ENCODE results near the gene PDLIM1.

The PDLIM1 gene

DNA sequence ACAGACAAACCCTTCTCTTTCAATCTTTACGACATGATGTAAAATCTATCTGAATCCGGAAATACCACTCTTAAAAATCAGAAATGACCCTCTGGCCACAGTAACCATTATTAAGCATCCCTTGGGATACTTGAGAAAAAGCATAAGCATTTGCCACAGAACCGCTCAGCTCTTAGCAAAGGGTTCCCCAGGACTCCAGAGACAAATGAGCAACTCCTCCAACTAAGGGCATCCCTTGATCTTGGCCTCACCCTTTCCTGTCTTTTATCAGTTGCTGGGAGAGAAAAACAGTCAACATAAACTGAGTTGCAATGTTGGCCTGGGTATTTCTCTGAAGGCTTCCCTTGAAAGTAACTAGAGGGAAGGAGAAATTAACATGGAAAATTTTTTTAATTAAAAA, 3.5 kb downstream of the PDLIM1 start:
- no peak for DNase-seq

DNA sequence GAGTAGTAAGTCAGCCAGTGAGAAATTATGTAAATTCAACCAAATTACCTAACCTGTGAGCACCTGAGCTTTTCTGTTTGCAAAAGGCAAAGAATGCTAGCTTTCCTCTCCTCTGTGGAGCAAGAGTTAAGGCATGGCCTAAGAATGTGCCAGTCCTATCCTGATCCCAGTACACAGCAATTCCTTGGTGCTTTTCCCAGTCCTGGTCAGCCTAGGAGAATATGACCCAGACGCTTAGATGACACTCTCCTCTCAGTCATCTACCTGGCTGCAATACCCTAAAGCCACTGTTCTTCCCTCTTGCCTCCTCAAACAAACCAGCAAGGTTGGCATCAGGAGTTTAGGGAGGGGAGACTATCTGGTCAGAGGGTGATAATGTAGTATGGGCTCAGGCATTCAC, 4.1 kb downstream of the PDLIM1 start:
- DNase-seq = no peak

DNA sequence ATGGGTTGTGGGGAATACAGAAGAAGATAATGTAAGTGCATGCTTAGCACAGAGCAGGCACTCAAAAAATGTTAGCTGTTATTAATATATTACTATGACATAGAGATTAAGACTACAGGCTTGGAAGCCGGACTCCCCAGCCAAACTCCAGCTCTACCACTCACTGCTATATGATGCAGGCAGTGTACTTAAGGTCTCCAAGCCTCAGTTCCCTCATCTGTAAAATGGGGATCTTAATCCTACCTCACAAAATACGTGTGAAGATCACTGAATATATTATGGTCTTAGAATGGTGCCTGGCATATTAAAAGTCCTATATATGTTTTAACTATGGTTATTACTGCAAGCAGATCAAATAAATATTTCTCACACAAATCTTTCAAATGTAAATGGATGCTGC, 5.2 kb downstream of the PDLIM1 start:
- DNase-seq = no peak

DNA sequence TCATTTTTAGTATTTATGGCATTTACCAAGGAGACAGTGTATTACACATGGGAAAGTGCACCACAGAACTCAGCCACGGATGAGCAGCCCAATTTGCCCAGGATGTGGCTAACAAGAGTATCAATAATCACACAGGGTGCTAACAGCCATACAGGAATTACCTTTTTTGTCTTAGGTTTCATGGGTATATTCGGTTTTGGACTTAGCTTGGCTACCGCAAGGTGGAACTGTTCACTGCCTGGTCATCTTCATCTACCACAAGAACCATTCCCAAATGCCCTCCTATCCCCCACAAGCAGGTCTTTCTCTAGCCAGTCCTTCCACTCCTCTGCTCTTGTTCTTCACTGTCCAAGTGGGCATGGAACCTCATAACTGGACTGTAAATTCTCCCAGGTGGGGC, 6.0 kb downstream of the PDLIM1 start:
- DNase-seq = no peak

DNA sequence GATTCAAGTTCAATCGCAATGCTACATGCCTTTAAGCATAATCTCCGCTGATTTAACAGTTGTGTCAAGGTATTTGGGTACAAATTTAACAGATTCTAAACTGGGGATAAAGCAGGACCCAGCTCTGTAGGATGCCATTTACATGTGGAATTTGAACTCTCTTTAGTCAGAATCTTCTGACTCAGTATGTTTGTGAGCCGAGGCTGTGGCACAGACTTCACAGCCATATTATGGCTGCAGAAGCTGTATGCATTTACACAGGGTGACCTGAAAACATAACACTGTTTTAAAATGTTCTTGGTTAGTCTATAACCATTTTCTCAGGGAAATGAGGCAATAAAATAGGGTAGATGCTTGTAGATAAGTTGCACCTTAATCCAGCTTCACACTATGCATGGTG, 8.7 kb downstream of the PDLIM1 start:
- no peak for DNase-seq

DNA sequence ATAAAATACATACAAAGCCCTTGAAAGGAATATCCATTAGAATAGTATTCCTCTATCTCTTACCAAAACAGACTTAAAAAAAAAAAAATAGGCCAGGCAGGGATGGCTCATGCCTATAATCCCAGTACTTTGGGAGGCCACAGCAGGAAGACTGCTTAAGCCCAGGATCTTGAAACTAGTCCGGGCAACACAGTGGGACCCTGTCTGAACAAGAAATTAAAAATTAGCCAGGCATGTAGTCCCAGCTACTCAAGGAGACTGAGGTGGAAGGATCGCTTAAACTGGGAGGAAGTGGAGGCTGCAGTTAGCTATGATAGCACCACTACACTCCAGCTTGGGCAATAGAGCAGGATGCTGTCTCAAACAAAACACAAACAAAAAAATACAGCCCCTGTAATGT, 9.6 kb downstream of the PDLIM1 start:
- no peak for DNase-seq

DNA sequence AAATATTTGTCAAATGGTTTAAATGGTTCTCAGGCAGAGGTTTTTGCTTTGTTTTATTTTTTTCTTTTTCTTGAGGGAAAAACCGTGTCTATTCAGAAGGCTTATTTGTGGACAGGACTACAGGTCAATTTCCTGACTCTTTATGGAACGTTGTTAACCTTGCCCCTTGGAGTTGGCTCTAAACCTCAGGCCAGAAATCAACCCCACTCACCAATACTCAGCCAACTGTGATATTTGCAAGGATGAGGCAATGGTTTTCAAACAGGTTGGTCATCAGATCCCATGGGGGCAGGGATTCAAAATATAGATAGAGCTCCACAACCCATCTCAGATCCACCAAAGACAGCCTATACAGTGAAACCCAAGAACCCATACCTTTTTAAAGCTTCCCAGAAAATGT, 10.2 kb downstream of the PDLIM1 start:
- no peak for DNase-seq

DNA sequence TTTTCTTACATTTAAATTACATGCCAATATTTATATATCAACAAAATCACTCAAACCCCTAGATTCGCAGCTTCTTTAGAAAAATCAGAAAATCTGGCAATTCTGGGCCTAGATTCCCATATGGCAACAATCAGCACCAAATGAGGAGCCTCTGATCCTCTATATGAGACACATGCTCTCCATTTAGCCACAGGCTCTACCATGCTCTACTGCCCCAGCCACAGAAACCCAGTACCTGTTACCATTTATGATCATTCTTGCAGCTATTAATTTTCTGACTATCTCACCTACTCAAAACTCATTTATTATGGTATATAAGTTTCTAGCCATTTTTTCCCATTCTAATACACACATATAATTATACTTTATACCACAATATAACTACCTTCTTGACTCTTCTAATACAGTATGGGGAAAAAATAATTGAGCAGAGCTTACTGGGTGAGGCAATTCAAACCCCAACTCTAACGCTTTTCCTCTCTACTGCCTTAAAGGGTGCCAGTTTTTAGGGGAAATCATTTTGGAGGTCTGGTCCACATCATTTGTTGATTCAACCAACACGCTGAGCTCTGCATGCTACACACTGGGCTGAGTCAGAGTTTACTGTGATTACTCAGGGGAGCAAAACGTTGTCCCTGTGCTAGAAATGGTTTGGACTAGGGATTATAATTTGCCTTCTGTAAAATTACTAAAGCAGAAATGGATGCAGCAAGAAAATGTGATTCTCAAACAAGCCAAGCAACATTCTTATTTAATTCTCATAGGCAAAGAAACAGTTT, 11.6 kb downstream of the PDLIM1 start:
- DNase-seq = no peak

DNA sequence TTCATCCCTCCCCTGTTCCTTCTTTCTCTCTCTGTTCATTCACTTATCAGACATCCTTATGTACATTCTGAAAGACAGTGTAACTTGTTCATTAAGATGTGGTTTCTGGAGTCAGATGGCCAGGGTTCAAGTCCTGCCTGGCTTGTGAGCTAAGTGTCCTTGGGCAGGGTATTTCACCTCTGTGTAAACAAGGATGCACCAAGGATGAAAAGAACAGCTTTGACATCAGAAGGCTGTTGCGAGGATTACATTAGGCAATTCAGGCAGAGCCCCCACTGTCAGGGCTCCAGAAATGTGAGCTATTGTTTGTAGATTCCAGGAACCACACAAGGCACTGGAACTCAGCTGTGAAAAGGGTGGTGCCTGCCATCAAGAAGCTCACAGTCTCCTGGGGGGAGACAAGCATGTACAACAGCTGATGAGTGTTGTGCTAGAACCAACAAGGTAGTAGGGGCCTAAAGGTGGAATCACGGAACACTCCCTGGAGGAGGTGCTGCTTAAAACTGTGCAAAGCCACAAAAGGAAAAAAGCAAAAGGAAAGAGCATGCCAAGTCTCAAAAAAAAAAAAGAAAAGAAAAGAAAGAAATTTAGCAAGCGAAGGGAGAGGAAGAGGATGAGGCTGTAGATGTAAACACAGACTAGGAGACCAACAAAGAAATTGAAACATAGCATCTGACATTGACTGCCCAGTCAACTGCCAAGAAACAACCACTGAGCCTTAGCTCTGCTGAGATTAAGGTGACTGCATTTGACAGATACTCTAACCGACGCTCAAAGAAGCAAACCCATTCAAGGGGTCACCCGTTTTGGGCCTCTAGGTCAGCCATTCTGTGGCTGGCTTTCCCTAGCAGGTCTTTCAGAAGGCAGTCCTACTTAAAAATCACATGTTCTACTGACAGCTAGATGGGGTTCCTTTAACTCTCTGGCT, 12.5 kb downstream of the PDLIM1 start:
- no peak for DNase-seq

DNA sequence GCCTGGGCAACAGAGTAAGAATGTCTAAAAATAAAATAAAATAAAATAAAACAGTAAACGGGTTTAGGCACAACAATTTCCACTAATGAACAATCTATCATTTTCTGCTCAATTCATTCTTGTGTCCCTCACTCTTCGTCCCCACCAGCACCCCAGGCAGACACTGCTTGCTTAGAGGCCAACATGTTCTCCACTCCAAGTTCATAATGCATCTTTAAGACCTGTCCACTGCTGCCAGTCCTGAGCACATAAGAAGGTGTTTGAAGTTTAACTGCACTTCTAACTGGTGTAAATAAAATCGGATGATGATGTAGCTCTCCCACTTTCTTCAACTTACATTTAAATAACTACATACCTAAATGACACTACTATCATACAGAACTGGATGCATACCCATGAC, 13.2 kb downstream of the PDLIM1 start:
- no peak for DNase-seq

DNA sequence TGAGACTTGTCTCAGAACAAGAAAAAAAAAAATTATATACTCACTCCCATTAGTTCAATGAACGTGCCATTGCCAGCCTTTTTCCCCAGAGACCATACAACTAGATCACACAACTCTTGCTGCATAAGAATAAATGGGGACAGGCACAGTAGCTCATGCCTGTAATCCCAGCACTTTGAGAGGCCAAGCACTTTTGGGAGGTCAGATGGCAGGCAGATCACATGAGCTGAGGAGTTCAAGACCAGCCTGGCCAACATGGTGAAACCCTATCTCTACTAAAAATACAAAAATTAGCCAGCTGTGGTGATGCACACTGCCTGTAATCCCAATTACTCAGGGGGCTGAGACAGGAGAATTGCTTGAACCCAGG, 13.6 kb downstream of the PDLIM1 start:
- DNase-seq = no peak

DNA sequence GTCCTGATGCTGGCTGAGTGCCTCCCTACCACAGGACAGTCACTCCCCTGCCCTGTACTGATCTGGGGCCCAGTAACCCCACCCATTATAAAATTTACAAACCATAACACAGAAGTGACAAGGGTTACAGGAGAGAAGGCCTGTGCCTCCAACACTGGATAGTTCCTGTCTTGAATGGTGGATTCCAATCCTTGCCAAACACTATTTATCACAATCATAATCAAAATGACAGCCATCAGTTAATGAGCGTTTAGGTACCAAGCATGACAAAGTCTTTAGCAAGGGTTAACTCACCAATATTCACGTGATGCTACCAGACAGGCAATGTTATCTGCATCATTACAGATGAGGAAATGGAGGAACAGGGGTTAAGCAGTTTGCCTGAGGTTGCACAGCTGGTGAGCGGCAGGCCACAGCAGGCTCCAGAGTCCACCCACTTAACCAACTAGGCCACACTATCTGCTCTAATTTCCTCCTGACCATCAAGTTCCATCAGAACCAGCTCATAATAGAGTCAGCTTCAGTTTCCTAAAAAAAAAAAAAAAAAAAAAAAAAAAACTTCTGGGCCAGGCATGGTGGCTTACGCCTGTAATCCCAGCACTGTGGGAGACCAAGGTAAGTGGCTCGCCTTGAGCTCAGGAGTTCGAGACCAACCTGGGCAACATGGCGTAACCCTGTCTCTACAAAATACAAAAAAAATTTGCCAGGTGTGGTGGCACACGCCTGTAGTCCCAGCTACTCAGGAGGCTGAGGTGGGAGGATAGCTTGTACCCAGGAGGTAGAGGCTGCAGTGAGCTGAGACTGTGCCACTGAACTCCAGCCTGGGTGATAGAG, 14.2 kb downstream of the PDLIM1 start:
- no peak for DNase-seq

DNA sequence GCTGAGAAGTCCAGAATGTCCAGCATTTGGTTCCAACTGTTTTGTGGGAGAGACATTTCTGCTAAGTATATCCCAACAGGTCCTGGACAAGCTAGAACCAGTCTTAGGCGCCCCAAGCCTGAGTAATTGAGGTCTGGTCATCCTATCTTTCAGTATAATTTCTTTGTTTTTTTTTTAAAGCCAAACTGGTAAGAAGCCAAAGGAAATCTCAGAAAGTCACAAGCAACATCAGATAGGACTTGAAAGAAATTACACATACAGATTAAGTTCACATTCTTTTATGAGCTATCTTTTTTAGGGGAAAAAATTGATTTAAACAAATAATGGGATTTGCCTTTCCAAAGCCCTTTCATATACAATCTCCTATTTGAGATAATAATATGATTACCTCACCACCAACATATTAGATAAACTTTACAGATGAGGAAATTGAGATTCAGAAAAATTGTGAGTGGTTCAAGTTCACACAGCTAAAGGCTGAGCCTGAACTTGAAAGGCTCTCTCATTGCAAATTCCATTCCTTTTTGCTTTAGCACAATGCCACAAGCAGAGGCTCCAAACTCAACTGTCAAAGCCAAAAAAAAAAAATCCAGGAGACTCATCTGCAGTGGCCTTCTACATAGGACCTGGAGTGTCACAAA, 15.0 kb downstream of the PDLIM1 start:
- DNase-seq = no peak

DNA sequence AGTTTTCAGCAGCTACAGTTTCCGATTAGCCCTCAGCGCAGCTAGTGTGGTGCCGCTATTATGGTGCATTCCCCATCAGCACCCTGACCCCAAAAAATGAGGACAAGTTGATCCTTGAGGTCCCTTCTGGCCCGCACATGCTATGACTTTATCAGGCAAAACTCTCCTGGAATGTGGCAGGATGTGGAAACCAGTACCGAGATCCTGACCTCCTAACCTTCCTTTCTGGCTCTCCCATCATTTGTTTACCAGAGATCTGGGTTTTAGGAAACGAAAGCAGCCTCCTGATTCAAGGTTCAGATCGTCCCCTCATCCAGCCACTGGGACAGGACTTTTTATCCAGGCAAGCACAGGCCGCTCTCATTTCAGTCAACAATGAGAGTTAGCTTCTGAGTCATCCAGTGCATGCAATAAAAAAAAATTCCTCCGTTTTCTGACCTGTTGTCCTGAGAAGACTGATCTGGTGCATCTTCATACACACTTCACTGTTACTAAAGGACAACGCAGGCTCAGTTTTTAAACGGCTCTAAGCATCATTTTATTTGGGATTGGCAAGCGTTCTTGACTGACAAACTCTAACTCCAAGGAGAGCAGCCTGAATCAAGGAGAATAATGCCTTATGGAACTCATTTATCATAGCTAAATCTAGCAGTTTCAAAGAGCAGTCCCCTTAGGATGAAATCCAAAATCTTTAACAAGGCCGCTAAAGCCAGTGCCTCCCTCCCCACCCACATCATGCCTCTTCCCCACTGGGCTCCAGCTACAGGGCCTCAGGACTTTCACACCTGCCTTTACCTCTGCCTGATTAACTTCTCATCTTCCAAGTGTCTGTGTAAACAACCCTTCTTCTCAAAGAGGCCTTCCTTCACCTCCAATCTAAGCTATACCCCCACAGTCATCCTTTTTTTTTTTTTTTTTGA, 17.1 kb downstream of the PDLIM1 start:
- DNase-seq = no peak

DNA sequence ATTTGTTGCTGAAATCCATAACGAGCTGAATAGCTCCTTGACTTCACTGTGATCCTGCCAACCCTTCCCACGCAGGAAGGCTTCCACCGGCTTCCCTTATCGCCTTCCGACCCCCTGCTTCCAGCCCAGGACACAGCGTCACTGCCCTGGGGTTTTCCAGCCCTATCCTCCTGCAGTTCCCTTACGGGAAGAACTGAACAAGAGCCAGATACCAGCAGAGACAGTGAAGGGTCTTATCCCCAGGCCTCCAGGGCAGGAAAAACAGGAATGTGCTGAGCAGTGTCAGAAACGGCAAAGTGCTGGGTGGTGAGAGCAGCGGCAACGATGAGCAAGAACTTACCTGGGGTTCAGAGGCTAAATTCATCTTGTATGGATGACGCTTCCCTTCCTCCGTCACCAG, 22.4 kb downstream of the PDLIM1 start:
- DNase-seq = no peak

DNA sequence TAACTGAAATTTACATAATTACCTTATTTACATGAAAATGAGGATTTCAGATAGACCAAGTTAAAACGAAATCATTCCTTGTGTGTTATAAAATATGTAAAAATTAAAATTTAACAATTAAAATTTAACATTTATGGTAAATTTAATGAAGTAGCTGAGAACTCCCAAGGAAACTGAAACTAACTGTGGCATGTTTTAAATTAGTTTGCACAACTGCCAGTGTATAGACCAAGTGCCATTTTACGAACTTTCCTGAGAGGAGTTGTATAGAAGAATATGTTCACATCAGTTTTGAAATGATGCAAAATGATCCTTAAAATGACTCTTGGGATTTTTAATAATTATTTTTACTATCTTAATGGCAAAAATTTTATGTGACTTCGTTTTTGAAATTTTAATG, 23.6 kb downstream of the PDLIM1 start:
- DNase-seq = no peak

DNA sequence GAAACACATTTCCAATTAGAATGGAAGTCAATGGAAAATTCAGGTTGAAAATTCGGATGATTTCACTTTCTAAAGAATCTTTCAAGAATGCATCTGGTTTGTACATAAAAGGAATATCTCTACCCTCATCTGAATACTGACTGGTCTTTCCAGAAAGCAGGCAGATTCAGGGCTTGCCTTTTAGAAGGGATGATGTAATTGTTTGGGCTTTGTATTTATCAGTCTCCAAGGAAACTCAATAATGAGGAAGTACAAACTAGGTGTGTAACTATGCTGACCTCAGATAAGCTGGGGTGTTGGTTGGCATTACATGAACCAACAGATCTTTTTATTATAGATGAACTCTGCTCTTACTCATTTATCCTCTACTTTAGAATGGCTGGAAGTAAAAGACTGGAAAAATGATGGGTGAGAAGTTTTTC, 24.1 kb downstream of the PDLIM1 start:
- no peak for DNase-seq

DNA sequence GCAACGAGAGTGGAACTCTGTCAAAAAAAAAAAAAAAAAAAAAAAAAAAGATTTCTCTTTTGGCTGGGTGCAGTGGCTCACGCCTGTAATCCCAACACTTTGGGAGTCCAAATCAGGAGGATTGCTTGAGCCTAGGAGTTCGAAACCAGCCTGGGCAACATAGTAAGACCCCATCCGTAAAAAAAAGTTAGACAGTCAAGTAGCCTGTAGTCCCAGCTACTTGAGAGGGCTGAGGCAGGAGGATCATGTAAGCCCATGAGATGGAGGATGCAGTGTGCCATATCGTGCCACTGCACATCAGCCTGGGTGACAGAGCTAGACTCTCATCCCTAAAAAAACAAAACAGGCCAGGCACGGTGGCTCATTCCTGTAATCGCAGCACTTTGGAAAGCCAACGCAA, 25.2 kb downstream of the PDLIM1 start:
- DNase-seq = no peak

DNA sequence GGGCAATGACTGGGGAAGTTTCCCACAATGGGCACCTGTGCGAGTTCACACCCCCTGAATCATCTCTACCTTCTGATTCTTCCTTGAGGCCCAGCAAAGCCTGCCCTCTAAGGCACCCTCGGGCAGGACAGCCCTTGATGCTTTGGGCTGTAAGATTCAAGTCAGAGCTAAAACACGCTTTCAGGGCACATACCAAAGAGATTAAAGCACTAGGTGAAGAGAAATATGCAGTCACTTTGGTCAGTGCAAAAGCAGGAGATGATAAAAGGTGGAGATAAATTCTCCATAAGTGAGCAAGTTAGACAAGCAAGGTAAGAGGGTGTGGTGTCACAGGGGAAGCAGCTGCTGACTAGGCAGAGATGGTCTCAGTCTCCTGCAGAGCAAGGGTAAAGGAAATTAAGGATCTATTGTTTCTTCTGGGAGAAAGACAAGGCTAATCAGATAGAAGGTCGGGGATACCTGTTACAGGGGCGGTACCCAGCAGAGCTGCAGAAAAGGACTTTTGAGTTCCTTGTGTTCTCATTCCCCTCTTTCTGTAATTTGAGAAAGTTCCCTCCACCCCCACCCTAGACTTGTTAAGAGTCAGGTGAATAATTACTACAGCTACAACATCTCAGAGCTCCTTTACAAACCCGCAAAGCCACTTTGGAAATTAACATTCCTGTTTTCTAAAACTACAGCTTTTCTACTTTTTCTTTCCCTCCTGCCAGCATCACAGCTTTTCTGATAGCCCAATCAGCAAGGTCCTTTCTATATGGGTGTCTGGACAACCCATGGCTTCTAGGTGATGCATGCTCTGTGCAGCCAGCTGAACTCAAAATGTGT, 26.4 kb downstream of the PDLIM1 start:
- no peak for DNase-seq

DNA sequence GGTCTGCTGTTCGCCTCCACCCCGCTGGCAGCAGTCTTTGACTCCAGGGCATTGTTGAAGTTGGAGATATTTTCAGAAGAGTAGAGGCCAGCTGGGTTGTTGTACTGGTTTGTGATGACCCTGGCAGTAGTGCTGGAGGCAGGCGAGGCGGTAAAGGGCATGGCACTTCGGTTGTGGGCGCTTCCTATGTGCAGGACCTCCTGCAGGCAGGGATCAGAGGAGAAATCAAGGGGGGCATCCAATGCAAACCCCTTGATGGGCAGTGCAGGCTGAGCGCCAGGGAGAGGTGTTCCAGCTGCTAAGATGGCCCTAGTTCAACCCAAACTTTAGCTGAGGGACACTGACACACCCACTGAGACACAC, 27.0 kb downstream of the PDLIM1 start:
- DNase-seq = no peak

Data from NCI-H1694 treated with DMSO at 0.1 percent for 48 hours (cell line).